Thyroid gland (tissue), 4 donors: Measurements from ENCODE around the gene ZNF594.
"Not testable (repeated sequence)": the region's sequence is repeated elsewhere in the genome, so short reads cannot be mapped to it uniquely, and the experiment has no call there.

Source experiments
- POLR2A ChIP-seq, 2 donors: fragments of 450-650 bp; IDR thresholded peaks; one replicate each; pipeline ENCODE4 v1.6.1; 2017; ENCODE audit warnings: antibody characterized with exemption in 2 of 2, mild to moderate bottlenecking in 2 of 2, moderate library complexity in 1 of 2
- TF ChIP-seq, protein P1 (sequence below), 6 experiments: fragments of 200-600 bp in 3 of 6; fragments of 450-650 bp in 3 of 6; sonication (generic) in 3 of 6; IDR thresholded peaks; one replicate each; pipeline ENCODE4 v1.5.1; 2016 to 2019; ENCODE audit warnings: antibody characterized with exemption in 6 of 6, mild to moderate bottlenecking in 2 of 6, inconsistent platforms in 1 of 6, moderate library complexity in 1 of 6

DNA sequence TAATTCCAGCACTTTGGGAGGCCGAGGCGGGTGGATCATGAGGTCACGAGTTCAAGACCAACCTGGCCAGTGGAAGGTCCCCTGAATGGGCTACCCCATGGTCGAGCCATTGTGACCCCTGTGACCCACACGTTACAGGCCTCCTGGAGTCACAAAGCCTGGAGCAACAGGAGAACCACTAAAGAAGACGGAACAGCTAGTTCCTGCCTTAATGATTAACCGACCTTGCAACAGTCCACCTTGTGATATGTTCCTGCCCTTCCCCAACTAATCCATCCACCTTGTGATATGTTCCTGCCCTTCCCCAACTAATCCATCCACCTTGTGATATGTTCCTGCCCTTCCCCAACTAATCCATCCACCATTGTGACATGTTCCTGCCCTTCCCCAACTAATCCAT is 48.1 kb upstream of the ZNF594 start:
- TF ChIP-seq, protein P1, sequence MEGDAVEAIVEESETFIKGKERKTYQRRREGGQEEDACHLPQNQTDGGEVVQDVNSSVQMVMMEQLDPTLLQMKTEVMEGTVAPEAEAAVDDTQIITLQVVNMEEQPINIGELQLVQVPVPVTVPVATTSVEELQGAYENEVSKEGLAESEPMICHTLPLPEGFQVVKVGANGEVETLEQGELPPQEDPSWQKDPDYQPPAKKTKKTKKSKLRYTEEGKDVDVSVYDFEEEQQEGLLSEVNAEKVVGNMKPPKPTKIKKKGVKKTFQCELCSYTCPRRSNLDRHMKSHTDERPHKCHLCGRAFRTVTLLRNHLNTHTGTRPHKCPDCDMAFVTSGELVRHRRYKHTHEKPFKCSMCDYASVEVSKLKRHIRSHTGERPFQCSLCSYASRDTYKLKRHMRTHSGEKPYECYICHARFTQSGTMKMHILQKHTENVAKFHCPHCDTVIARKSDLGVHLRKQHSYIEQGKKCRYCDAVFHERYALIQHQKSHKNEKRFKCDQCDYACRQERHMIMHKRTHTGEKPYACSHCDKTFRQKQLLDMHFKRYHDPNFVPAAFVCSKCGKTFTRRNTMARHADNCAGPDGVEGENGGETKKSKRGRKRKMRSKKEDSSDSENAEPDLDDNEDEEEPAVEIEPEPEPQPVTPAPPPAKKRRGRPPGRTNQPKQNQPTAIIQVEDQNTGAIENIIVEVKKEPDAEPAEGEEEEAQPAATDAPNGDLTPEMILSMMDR (IDR thresholded peaks at IDR 0.05): not testable (repeated sequence)
- TF ChIP-seq POLR2A (IDR thresholded peaks at IDR 0.05): not testable (repeated sequence)
